ENCODE results near the gene CD163L1.

The CD163L1 gene

DNA sequence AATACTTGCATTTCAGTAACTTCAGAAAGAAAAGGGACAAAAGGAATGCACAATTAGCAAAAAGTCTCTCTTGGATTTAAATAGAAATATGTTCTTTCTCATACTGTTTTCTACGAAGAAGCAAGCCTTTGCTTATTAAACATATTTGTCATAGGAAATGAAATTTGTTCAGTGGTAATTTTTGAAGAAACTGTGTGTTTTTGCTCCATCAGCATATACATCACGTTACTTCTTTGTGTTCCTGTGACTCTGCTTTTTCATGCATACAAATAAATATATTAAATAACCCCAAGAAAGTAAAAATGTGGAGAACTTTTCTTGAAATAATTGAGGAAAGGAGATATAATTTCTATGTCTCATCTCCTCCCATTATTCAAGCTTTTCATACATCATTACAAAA, 39.7 kb downstream of the CD163L1 start:
- Histone ChIP-seq H3K27ac (no peak overlapping the region), H3K4me3 (no peak overlapping the region)
- no peak for DNase-seq (ENCODE audit: low spot score)
- TF ChIP-seq, protein P1, sequence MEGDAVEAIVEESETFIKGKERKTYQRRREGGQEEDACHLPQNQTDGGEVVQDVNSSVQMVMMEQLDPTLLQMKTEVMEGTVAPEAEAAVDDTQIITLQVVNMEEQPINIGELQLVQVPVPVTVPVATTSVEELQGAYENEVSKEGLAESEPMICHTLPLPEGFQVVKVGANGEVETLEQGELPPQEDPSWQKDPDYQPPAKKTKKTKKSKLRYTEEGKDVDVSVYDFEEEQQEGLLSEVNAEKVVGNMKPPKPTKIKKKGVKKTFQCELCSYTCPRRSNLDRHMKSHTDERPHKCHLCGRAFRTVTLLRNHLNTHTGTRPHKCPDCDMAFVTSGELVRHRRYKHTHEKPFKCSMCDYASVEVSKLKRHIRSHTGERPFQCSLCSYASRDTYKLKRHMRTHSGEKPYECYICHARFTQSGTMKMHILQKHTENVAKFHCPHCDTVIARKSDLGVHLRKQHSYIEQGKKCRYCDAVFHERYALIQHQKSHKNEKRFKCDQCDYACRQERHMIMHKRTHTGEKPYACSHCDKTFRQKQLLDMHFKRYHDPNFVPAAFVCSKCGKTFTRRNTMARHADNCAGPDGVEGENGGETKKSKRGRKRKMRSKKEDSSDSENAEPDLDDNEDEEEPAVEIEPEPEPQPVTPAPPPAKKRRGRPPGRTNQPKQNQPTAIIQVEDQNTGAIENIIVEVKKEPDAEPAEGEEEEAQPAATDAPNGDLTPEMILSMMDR (IDR thresholded peaks at IDR 0.05), result no peak

DNA sequence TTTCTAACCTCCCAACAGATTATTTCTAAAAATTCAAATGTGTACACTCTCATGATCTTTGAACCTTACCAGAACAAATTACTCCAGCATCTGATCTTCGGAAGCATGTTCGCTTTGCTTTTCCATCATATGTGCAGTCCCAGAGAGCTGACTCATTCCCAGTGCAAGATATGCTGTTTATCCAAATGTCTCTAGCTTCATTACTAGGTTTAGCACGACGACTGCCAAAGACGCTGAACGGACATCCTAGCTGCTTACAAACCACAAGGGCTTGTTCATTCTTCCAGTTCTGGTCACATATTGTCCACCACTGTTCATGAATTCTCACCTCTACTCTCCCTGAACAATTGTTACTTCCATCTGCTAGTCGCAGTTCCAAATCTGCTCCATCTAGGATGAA, 40.5 kb downstream of the CD163L1 start:
- TF ChIP-seq, protein P1 (IDR thresholded peaks at IDR 0.05), result no peak
- Histone ChIP-seq H3K4me3 (no peak overlapping the region), H3K27ac (no peak overlapping the region)
- DNase-seq (ENCODE audit: low spot score), result no peak

DNA sequence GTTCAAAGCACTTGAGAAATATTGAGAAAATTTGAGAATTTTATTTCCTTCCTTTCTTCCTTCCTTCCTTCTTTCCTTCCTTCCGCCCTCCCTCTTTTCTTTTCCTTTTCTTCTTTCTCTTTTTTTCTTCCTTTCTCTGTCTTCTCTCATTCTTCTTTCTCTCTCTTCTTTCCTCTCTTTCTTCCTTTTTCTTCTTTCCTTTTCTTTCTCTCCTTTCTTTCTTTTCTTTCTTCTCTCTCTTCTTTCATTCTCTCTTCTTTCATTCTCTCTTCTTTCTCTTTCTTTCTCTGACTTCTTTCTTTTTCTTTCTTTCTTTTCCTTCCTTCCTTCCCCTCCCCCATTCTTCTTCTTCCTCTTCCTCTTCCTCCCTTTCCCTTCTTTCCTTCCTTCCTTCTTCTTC, 44.9 kb downstream of the CD163L1 start:
- no peak for DNase-seq (ENCODE audit: low spot score)
- TF ChIP-seq, protein P1 (IDR thresholded peaks at IDR 0.05), result no peak
- Histone ChIP-seq H3K27ac (no peak overlapping the region), H3K4me3 (no peak overlapping the region)

DNA sequence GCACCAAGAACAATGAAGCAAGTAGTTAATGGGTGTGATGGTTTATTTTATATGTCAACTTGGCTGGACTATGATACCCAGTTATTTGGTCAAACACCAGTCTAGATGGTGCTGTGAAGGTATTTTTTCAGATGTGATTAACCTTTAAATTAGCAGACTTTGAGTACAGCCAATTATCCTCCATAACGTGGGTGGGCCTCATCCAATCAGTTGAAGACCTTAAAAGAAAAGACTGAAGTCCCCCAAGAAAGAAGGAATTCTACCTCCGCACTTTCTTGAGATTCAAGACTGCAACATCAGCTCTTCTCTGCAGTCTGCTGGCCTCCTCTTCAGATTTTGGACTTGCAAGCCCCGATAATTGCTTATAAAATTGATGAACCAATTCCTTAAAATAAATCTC, 47.5 kb downstream of the CD163L1 start:
- DNase-seq (ENCODE audit: low spot score), result no peak
- TF ChIP-seq, protein P1 (IDR thresholded peaks at IDR 0.05), result no peak
- Histone ChIP-seq H3K27ac (no peak overlapping the region), H3K4me3 (no peak overlapping the region)

DNA sequence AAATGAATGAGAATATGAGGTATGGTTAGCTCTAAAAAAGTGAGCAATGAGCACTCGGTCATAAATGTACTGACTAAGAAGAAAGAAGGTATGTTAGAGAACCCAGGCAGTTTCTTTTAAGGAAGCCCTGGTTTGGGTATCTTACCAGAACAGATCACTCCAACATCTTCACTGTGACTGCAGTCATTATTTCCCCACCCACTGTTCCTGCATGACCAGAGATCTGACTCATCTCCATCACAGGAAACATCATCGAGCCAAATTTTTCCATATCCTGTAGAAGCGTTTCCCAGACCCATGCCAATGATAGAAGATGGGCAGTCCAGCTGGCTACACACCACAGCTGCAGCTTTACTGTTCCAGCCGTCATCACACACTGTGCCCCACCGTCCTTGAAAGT, 48.0 kb downstream of the CD163L1 start:
- Histone ChIP-seq H3K4me3 (no peak overlapping the region), H3K27ac (no peak overlapping the region)
- TF ChIP-seq, protein P1 (IDR thresholded peaks at IDR 0.05), result no peak
- no peak for DNase-seq (ENCODE audit: low spot score)

DNA sequence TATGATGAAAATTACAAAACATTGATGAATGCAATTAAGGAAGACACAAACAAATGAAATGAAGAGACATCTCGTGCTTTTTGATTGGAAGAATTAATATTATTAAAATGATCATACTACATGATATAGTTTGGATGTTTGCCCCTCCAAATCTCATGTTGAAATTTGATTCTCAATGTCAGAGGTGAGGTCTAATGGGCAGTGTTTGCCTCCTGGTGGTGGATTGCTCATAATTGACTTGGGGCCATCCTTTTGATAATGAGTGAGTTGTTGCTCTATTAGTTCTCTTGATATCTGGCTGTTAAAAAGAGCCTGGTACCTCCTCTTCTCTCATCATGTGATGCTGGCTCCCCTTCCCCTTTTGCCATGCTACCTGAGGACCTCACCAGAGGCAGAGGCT, 56.7 kb downstream of the CD163L1 start:
- H3K27ac ChIP-seq, result no peak overlapping the region
- TF ChIP-seq, protein P1 (IDR thresholded peaks at IDR 0.05), result no peak
- H3K4me3 ChIP-seq, result no peak overlapping the region
- DNase-seq (ENCODE audit: low spot score), result no peak

DNA sequence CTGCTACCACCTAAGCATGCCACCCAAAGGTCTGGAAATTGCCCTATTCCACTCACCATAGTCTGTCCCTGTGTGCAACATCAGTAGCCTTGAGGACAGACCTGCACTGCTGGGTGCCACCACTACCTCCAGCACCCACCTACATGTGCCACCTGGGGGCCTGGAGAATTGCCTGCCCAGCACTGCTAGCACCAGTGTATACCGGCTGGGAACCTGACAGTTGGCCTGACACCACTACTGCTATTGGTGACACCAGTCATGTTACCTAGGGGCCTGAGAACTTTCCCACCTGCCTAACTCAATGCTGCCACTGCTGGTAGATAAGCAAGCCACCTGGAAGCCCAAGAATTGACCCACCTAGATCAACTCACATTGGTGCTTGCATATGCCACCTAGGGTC, 60.8 kb downstream of the CD163L1 start:
- no peak for DNase-seq (ENCODE audit: low spot score)
- H3K27ac ChIP-seq, result no peak overlapping the region
- H3K4me3 ChIP-seq, result no peak overlapping the region
- TF ChIP-seq, protein P1 (IDR thresholded peaks at IDR 0.05), result no peak

All from coronary artery (tissue), 2 donors.